Right cardiac atrium (tissue), 5 donors: ENCODE measurements around the gene CMIP. TPM values are rescaled to one million over a fixed set of nuclear protein-coding genes. Genes with fewer than 3 reads are reported as not detected.

Source experiments
- ATAC-seq, 2 donors: fragments of 200-7000 bp; cut with Tn5 transposase; one replicate each; pipeline versions ENCODE4 v1.8.0 to v1.9.1; 2020; ENCODE audit warnings: moderate library complexity in 2 of 2, mild to moderate bottlenecking in 1 of 2
- DNase-seq, 3 donors: peaks; one replicate each; pipeline ENCODE4 v3.0.0-alpha.2; 2020
- H3K27ac ChIP-seq: one replicate; pipeline ENCODE4 v1.5.1; 2013; ENCODE audit warnings: mild to moderate bottlenecking, low read length, control low read depth, moderate library complexity
- H3K27me3 ChIP-seq: one replicate; pipeline ENCODE4 v1.6.1; 2013; ENCODE audit not compliant: control insufficient read depth, insufficient read depth
- H3K4me1 ChIP-seq: one replicate; pipeline ENCODE4 v1.6.1; 2013; ENCODE audit warnings: low read length; ENCODE audit not compliant: control insufficient read depth, insufficient read depth
- H3K4me3 ChIP-seq: one replicate; pipeline ENCODE4 v1.5.1; 2013; ENCODE audit warnings: low read length, control low read depth
- H3K9me3 ChIP-seq: one replicate; pipeline ENCODE4 v1.6.1; 2013; ENCODE audit warnings: low read length; ENCODE audit not compliant: control insufficient read depth
- WGBS: extraction: QIAGEN DNeasy Blood & Tissue Kit; methylation state at CpG from one replicate; pipeline ENCODE4 v1.1.7; 2013; 5-methylcytosine and 5-hydroxymethylcytosine counted together
- intact Hi-C, 4 donors: fragments of 100-400 bp; cut with DNase I; formaldehyde crosslinking; loops; one replicate each; pipeline versions ENCODE4 v1.11.0 to v1.14.0; 2022 to 2023
- polyA plus RNA-seq: library from polyadenylated mRNA; stranded (reverse); fragments of 200-250 nt; gene quantifications from one replicate; pipeline ENCODE4 v1.2.3, GENCODE V29; 2013
- total RNA-seq, 4 donors: library from RNA; stranded (reverse); fragmentation: NEBNext Ultra II Directional; extraction: Animal tissue kit (Norgen Biotek cat#: 25700); gene quantifications; one replicate each; pipeline ENCODE4 v1.2.1, GENCODE V29; 2021
- donor health status: healthy with polysubstance abuse.
- donor health status: DM: no; HTN: yes; CAD: no.
- donor health status: DM: no; HTN: no; CAD: no.
- donor health status: DM: no; HTN: yes; CAD: no; lungs with severe emphysema.
- donor health status: DM: yes; HTN: yes; CAD: no.

CMIP gene
- total and polyA plus RNA-seq, 5 donors, result 9.0 to 29.0 (median 19.2) TPM

DNA sequence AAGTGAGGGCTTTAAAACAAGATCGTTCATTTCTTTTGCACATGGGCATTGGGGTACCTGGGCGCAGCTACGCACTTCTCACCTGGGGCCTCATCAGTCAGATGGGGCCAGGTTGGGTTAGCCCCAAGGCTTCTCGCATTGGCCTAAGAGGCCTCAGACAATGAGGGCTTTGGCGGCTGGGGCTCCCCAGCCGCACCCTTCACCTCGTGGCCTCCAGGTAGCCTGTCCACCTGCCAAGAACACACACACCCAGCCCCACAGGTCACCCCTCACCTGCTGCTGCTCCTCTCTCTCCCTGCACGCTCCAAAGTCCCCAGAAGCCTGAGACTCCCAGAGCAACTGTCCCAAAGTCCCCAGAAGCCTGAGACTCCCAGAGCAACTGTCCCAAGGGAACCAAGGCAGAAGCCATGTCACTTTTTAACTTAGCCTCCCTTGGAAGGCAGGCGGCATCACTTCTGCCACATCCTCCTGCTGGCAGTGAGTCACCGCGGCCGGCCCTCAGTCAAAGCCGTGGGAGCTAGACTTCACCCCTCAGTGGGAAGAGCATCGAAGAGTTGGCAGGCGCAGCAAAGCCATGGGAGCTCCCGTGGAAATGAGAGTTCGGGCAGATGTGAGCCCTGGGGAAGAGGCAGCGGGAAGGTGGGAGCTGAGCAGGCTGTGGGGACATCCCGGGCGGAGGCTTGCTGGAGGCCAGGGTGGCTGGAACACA, 255.6 kb downstream of the CMIP start:
- WGBS, result 94% methylated on average over 20 of the region's 20 CpGs
- H3K4me1 ChIP-seq, result peaks cover 3% of the 10 kb centered on the region
- H3K4me3 ChIP-seq, result no peak overlapping the region
- intact Hi-C loops, result no loop called here
- no peaks in the 10 kb centered on the region for H3K27me3 ChIP-seq
- DNase-seq (peak in 1 of 3 donors; percentile 15), ATAC-seq (no peak)
- H3K9me3 ChIP-seq, result no peaks in the 10 kb centered on the region
- no peak overlapping the region for H3K27ac ChIP-seq

- WGBS, result 97% methylated on average over 4 of the region's 4 CpGs
- ATAC-seq, result no peak
- DNase-seq, result peak in 1 of 3 donors; percentile 16
- no peaks in the 10 kb centered on the region for H3K9me3 ChIP-seq
- no peaks in the 10 kb centered on the region for H3K27me3 ChIP-seq
- peaks cover 3% of the 10 kb centered on the region for H3K4me1 ChIP-seq
- intact Hi-C loops, result no loop called here
- no peak overlapping the region for H3K27ac ChIP-seq
- H3K4me3 ChIP-seq, result no peak overlapping the region
These were observed 256.2 kb downstream of the CMIP start for GRCh38 chr16:81700780-81701165.

DNA sequence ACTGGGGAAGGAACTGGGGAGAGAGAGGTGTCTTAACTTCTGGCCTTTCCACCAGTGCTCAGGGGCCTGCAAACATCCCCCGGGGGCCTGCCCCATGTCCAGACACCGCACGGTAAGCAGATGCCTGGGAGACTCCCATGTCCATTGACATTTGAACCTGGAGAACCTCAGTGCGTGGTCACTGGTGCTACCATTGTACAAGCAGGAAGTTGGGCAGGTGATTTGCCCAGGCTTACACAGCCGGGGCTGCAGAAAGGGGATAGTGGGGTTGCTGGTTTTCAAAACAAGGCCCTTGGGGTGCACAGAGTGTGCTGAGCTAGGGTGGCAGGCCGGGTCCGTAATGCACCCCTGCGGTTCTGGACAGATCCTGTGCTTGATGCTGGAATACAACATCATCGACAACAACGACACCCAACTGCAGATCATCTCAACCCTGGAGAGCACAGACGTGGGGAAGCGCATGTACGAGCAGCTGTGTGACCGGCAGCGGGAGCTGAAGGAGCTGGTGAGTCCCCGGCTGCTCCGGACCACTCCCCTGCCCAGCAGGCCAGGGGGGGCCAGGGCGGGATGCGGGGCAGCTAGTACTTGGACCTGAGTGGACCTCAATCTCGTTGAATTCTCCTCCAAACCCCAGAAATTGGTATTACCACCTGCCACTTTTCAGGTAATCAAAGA, 256.8 kb downstream of the CMIP start:
- H3K4me1 ChIP-seq, result peaks cover under 1% of the 10 kb centered on the region
- ATAC-seq (no peak), DNase-seq (peak in 1 of 3 donors; percentile 32)
- no peaks in the 10 kb centered on the region for H3K27me3 ChIP-seq
- 96% methylated on average over 20 of the region's 20 CpGs for WGBS
- no peak overlapping the region for H3K27ac ChIP-seq
- no peaks in the 10 kb centered on the region for H3K9me3 ChIP-seq
- intact Hi-C loops, result no loop called here
- no peak overlapping the region for H3K4me3 ChIP-seq

- no peaks in the 10 kb centered on the region for H3K9me3 ChIP-seq
- no peak overlapping the region for H3K4me3 ChIP-seq
- no peaks in the 10 kb centered on the region for H3K27me3 ChIP-seq
- intact Hi-C loops, result no loop called here
- no peak overlapping the region for H3K27ac ChIP-seq
- ATAC-seq (no peak), DNase-seq (no peak)
- H3K4me1 ChIP-seq, result no peaks in the 10 kb centered on the region
- 94% methylated on average over 5 of the region's 5 CpGs for WGBS
These were observed 257.9 kb downstream of the CMIP start for GRCh38 chr16:81702506-81702905.

GRCh38 chr16:81703177-81704155, 258.9 kb downstream of the CMIP start:
- Histone ChIP-seq H3K27ac (no peak overlapping the region), H3K4me3 (no peak overlapping the region), H3K4me1 (no peaks in the 10 kb centered on the region), H3K27me3 (no peaks in the 10 kb centered on the region), H3K9me3 (no peaks in the 10 kb centered on the region)
- peak in 1 of 3 donors; percentile 41 for DNase-seq
- intact Hi-C loops, result no loop called here
- WGBS, result 87% methylated on average over 27 of the region's 27 CpGs
- no peak for ATAC-seq

- intact Hi-C loops, result no loop called here
- H3K27me3 ChIP-seq, result no peaks in the 10 kb centered on the region
- ATAC-seq (no peak), DNase-seq (no peak)
- H3K4me3 ChIP-seq, result no peak overlapping the region
- H3K4me1 ChIP-seq, result no peaks in the 10 kb centered on the region
- no peaks in the 10 kb centered on the region for H3K9me3 ChIP-seq
- no peak overlapping the region for H3K27ac ChIP-seq
- 97% methylated on average over 13 of the region's 13 CpGs for WGBS
These were observed 260.7 kb downstream of the CMIP start for GRCh38 chr16:81705261-81705660.

GRCh38 chr16:81706327-81707295, 262.0 kb downstream of the CMIP start:
- no peak for ATAC-seq
- H3K27me3 ChIP-seq, result no peaks in the 10 kb centered on the region
- no peak overlapping the region for H3K4me3 ChIP-seq
- no peaks in the 10 kb centered on the region for H3K9me3 ChIP-seq
- WGBS, result 90% methylated on average over 26 of the region's 26 CpGs
- H3K4me1 ChIP-seq, result no peaks in the 10 kb centered on the region
- intact Hi-C loops, result no loop called here
- H3K27ac ChIP-seq, result no peak overlapping the region
- no peak for DNase-seq

DNA sequence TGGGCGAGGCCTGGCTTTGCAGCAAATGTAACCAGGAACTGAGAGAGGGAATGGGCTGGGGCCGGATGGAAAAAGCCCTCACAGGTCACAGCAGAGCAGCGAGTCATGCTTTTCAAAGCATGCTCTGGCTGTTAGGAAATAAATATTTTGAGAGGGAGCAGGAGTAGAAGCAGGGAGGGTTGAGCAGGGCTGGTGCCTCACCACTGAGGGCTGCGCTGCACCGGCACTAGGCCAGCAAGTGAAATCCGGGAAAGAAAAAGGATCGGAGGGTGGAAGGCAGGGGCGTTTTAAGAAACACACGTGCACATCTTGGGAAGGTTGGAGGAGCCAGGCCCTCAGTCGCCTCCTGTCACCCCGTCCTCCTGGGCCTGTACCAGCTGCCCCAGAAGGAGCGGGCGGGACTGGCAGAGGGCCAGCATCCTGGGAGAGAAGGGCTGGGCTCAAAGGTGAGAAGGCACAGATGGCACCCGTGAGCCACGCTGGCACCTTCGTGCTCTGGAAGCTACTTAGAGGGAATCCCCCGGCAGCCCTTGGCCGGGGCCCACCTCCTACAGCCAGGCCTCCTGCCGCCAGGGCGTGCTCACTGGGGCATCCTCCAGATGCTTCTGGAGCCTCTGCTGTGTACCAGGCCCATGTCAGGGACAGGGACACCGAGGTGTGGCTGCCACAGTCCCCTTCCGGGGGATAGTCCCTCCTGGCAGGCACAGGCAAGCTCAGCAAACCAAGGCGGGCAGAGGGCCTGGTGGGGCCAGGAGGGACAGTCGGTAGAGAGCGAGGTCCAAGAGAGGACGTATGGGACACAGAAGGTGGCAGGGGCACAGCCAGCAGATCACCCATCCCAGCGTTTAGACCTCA, 263.0 kb downstream of the CMIP start:
- Histone ChIP-seq H3K27ac (no peak overlapping the region), H3K4me1 (no peaks in the 10 kb centered on the region), H3K4me3 (no peak overlapping the region), H3K27me3 (no peaks in the 10 kb centered on the region), H3K9me3 (no peaks in the 10 kb centered on the region)
- no peak for DNase-seq
- ATAC-seq, result no peak
- intact Hi-C loops, result no loop called here
- 90% methylated on average over 27 of the region's 27 CpGs for WGBS

GRCh38 chr16:81708266-81709015, 263.8 kb downstream of the CMIP start:
- ATAC-seq, result peak in 1 of 2 donors; percentile 45
- intact Hi-C loops, result no loop called here
- Histone ChIP-seq H3K27me3 (no peaks in the 10 kb centered on the region), H3K4me1 (no peaks in the 10 kb centered on the region), H3K9me3 (no peaks in the 10 kb centered on the region), H3K27ac (no peak overlapping the region), H3K4me3 (no peak overlapping the region)
- DNase-seq, result no peak
- WGBS, result 73% methylated on average over 11 of the region's 11 CpGs
